ENCODE results near the gene SORCS3. TPM values are rescaled to one million over a fixed set of nuclear protein-coding genes. Genes with fewer than 3 reads are reported as not detected.

The SORCS3 gene
- total and polyA plus RNA-seq, 10 of the 15 experiments (the other 5 are each of a cell fraction or from before 2014, with no cell fraction given), result 0.01 to 0.04 (median 0.02) TPM; not detected in 7

DNA sequence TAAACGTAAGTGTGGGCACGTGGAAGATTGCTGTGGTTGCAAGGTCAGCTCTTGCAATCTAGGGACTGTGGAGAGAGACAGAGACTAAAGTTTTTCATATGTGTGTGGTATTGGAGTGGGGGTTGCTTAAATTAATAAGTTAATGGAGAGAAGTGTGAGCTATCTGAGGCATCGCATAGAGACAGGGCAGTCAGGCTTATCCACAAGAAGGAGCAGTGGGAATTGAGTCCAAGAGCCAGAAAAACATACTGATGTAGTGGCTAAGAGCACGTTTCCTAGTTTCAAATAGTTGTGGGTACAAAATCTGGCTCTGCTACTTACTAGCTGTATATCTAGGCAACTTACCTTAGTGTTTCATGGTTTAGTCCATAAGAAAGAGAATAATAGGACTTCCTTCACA lies 65.8 kb downstream of the SORCS3 start:
- Histone ChIP-seq H3K27ac (ENCODE audit: control insufficient read depth, insufficient read depth) (no peak overlapping the region), H3K9me3 (replicated peaks; ENCODE audit: control insufficient read depth, insufficient read depth, low read length) (no peaks in the 10 kb centered on the region), H3K4me3 (no peak overlapping the region), H3K4me1 (ENCODE audit: control insufficient read depth, insufficient read depth, low read length) (no peaks in the 10 kb centered on the region), H3K79me2 (ENCODE audit: control insufficient read depth, insufficient read depth, low read length) (no peaks in the 10 kb centered on the region), H2AFZ (ENCODE audit: control insufficient read depth, low read depth, low read length) (no peak overlapping the region), H3K9ac (ENCODE audit: control insufficient read depth, insufficient read depth, low read length) (no peak overlapping the region), H4K20me1 (ENCODE audit: control insufficient read depth, insufficient read depth) (no peaks in the 10 kb centered on the region), H3K36me3 (ENCODE audit: control insufficient read depth in 2 of 2, insufficient read depth in 2 of 2, low read length in 1 of 2) (no peaks in the 10 kb centered on the region), H3K4me2 (ENCODE audit: control insufficient read depth, insufficient read depth) (no peak overlapping the region), H3K27me3 (replicated peaks in 1 of 2; ENCODE audit: control insufficient read depth in 2 of 2, insufficient read depth in 2 of 2, low read length in 1 of 2) (no peaks in the 10 kb centered on the region)
- ChIA-PET SMC1A (ENCODE audit: uncharacterized antibody, unreplicated experiment) (no interaction called here), CTCF (no interaction called here), RAD21 (ENCODE audit: unreplicated experiment) (no interaction called here), POLR2A (no interaction called here)
- ATAC-seq (no peak), FAIRE-seq (no peak), DNase-seq (ENCODE audit: low read depth, low spot score) (no peak)
- in situ Hi-C loops (cut with MboI), result no loop called here
- intact Hi-C loops (cut with micrococcal nuclease; ENCODE audit: unreplicated experiment), result no loop called here
- no TSS peak for BruUV-seq (replicated peaks)
- TF ChIP-seq IRF4 (IDR thresholded peaks at IDR 0.05; ENCODE audit: low read depth, low read length) (no peak), MEF2A (IDR thresholded peaks at IDR 0.05; ENCODE audit: insufficient read depth, low read depth, low read length) (no peak), SMAD5 (IDR thresholded peaks at IDR 0.05; ENCODE audit: low read depth) (no peak), CHD4 (IDR thresholded peaks at IDR 0.05) (no peak), PAX5 (IDR thresholded peaks at IDR 0.05; ENCODE audit: borderline replicate concordance, low read depth, low read length) (no peak), BRCA1 (IDR thresholded peaks at IDR 0.05; ENCODE audit: low read depth, low read length) (no peak), YBX1 (IDR thresholded peaks at IDR 0.05) (no peak), SIN3A (IDR thresholded peaks at IDR 0.05; ENCODE audit: low read depth, low read length) (no peak), TBL1XR1 (IDR thresholded peaks at IDR 0.05; ENCODE audit: low read depth, low read length) (no peak), ZBED1 (IDR thresholded peaks at IDR 0.05; ENCODE audit: borderline replicate concordance) (no peak), BMI1 (IDR thresholded peaks at IDR 0.05; ENCODE audit: borderline replicate concordance) (no peak), GATAD2B (conservative IDR thresholded peaks at IDR 0.05; ENCODE audit: low read depth) (no peak), MTA2 (IDR thresholded peaks at IDR 0.05; ENCODE audit: low read depth) (no peak), CBX5 (IDR thresholded peaks at IDR 0.05; ENCODE audit: low read depth) (no peak), NFXL1 (IDR thresholded peaks at IDR 0.05; ENCODE audit: borderline replicate concordance) (no peak), MEF2B (IDR thresholded peaks at IDR 0.05; ENCODE audit: partially characterized antibody, poor library complexity, severe bottlenecking) (no peak)
- TF ChIP-seq, protein P1, sequence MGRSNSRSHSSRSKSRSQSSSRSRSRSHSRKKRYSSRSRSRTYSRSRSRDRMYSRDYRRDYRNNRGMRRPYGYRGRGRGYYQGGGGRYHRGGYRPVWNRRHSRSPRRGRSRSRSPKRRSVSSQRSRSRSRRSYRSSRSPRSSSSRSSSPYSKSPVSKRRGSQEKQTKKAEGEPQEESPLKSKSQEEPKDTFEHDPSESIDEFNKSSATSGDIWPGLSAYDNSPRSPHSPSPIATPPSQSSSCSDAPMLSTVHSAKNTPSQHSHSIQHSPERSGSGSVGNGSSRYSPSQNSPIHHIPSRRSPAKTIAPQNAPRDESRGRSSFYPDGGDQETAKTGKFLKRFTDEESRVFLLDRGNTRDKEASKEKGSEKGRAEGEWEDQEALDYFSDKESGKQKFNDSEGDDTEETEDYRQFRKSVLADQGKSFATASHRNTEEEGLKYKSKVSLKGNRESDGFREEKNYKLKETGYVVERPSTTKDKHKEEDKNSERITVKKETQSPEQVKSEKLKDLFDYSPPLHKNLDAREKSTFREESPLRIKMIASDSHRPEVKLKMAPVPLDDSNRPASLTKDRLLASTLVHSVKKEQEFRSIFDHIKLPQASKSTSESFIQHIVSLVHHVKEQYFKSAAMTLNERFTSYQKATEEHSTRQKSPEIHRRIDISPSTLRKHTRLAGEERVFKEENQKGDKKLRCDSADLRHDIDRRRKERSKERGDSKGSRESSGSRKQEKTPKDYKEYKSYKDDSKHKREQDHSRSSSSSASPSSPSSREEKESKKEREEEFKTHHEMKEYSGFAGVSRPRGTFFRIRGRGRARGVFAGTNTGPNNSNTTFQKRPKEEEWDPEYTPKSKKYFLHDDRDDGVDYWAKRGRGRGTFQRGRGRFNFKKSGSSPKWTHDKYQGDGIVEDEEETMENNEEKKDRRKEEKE (IDR thresholded peaks at IDR 0.05), result no peak
- TF ChIP-seq, protein P2, sequence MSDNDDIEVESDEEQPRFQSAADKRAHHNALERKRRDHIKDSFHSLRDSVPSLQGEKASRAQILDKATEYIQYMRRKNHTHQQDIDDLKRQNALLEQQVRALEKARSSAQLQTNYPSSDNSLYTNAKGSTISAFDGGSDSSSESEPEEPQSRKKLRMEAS (IDR thresholded peaks at IDR 0.05; ENCODE audit: low read depth, low read length), result no peak
- 27% methylated on average over 4 of the region's 4 CpGs for WGBS (ENCODE audit: insufficient coverage, insufficient replicate concordance, low lambda C conversion rate, missing lambda C conversion rate)

All from GM12878 (cell line).